ENCODE measurements around the gene SLC66A3. TPM values are rescaled to one million over a fixed set of nuclear protein-coding genes. Genes with fewer than 3 reads are reported as not detected.

Gene SLC66A3
- total and polyA plus RNA-seq, 7 donors: 3.9 to 6.7 (median 5.0) TPM

DNA sequence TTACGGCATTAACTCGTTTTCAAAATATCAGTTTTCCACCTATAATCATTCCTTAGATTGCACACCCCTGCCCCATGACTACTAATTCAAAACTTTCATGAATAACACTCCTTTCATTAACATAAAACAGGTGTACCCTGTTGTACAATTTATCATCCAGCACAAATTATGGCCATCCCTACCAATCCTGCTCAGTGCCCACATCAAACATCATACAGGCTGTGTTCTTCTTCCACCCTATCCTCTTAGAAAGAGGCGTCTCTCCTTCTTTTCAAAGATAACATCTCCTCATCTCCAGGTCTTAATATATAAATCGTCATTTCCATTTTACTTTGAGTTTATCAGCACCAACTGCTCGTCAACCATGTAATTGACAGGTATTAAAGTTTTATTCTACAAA lies 67.6 kb downstream of the SLC66A3 start:
- H3K36me3 ChIP-seq (ENCODE audit: insufficient read depth in 1 of 2, low read depth in 1 of 2): peaks cover 0 to 81% of the 10 kb centered on the region in 2 donors
- 89 to 92% (median 90%) methylated on average over 5 of the region's 5 CpGs for WGBS, 3 donors
- H3K4me3 ChIP-seq: no peak overlapping the region
- intact Hi-C loops (cut with DNase I): no loop called here
- ATAC-seq (no peak), DNase-seq (no peak)
- no peak overlapping the region for H3K27ac ChIP-seq
- TF ChIP-seq CTCF (IDR thresholded peaks at IDR 0.05): no peak
- H3K27me3 ChIP-seq (ENCODE audit: insufficient read depth in 3 of 3, low read length in 2 of 3): no peaks in the 10 kb centered on the region
- H3K4me1 ChIP-seq: no peaks in the 10 kb centered on the region
- H3K9me3 ChIP-seq: no peaks in the 10 kb centered on the region

- no peaks in the 10 kb centered on the region for H3K4me1 ChIP-seq
- no peaks in the 10 kb centered on the region for H3K27me3 ChIP-seq (ENCODE audit: insufficient read depth in 3 of 3, low read length in 2 of 3)
- no peak for ATAC-seq
- H3K4me3 ChIP-seq: no peak overlapping the region
- H3K9me3 ChIP-seq: no peaks in the 10 kb centered on the region
- H3K36me3 ChIP-seq (ENCODE audit: insufficient read depth in 1 of 2, low read depth in 1 of 2): peaks cover 0 to 62% of the 10 kb centered on the region in 2 donors
- DNase-seq: no peak
- H3K27ac ChIP-seq: no peak overlapping the region
- no peak for TF ChIP-seq CTCF (IDR thresholded peaks at IDR 0.05)
- intact Hi-C loops (cut with DNase I): no loop called here
Observed at GRCh38 chr2:11224887-11225286, 69.6 kb downstream of the SLC66A3 start.

DNA sequence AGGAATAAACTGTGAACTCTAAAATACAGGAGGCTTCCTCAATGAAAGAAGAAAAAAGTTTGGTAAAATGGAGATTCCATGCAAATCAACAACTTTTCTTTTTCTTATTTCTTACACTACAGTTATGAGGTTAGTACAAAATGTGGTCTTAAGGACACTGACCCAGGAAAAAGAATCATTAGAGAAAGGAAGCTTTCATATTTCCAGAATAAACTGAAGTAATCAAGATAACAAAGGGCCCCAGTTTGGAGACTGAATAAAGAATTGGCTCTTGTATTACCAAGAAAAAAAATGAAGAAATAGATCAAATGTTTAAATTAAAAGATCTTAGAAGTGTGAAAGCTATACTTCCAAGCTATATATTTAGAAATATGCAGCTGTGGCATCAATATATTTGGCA lies 72.3 kb downstream of the SLC66A3 start:
- Histone ChIP-seq H3K4me3 (no peak overlapping the region), H3K36me3 (ENCODE audit: insufficient read depth in 1 of 2, low read depth in 1 of 2) (peaks cover 0 to 36% of the 10 kb centered on the region in 2 donors), H3K4me1 (no peaks in the 10 kb centered on the region), H3K27me3 (ENCODE audit: insufficient read depth in 3 of 3, low read length in 2 of 3) (no peaks in the 10 kb centered on the region), H3K9me3 (no peaks in the 10 kb centered on the region), H3K27ac (no peak overlapping the region)
- intact Hi-C loops (cut with DNase I): no loop called here
- no peak for ATAC-seq
- DNase-seq: no peak
- TF ChIP-seq CTCF (IDR thresholded peaks at IDR 0.05): no peak

Other genes starting within 250 kb of the SLC66A3 start
- not detected for gene KCNF1, start 243.5 kb upstream of the SLC66A3 start, total RNA-seq
- under 1 TPM in 2 of 3 donors, not detected in 1; 0.06 to 0.07 TPM for gene KCNF1, start 243.5 kb upstream of the SLC66A3 start, polyA plus RNA-seq
- gene ROCK2, start 189.2 kb downstream of the SLC66A3 start, total RNA-seq: 10 to 100 TPM; 59.9 to 80.1 (median 62.4) TPM
- 10 to 100 TPM; 12.1 to 84.4 (median 25.8) TPM for gene ROCK2, start 189.2 kb downstream of the SLC66A3 start, polyA plus RNA-seq